Thoracic aorta (tissue), 2 donors: ENCODE measurements around the gene UFD1. TPM values are rescaled to one million over a fixed set of nuclear protein-coding genes. Genes with fewer than 3 reads are reported as not detected.

ENCODE experiments used
- ATAC-seq: fragments of 150-250 bp; one replicate; pipeline ENCODE4 v1.8.0; 2017; ENCODE audit warnings: low read depth; ENCODE audit not compliant: insufficient number of reproducible peaks, low FRiP score
- DNase-seq: peaks from one replicate; pipeline ENCODE4 v3.0.0-alpha.2; 2020; ENCODE audit warnings: low spot score
- H3K27ac ChIP-seq, 2 donors: fragments of 200-600 bp; sonication (generic); 1 replicate in 1 of 2; 2 replicates in 1 of 2; pipeline ENCODE4 v1.5.1; 2016; ENCODE audit warnings: mild to moderate bottlenecking in 2 of 2, moderate library complexity in 2 of 2
- H3K27me3 ChIP-seq: fragments of 200-600 bp; sonication (generic); replicated peaks from 2 replicates; pipeline ENCODE4 v1.6.0; 2016; ENCODE audit warnings: mild to moderate bottlenecking; ENCODE audit not compliant: insufficient read depth
- H3K36me3 ChIP-seq: fragments of 200-600 bp; sonication (generic); one replicate; pipeline ENCODE4 v1.5.1; 2016
- H3K4me1 ChIP-seq, 2 donors: fragments of 200-600 bp; sonication (generic); 1 replicate in 1 of 2; 2 replicates in 1 of 2; pipeline versions ENCODE4 v1.5.1 to v1.6.0; 2016; ENCODE audit warnings: low read depth in 2 of 2, mild to moderate bottlenecking in 1 of 2; ENCODE audit not compliant: control insufficient read depth in 1 of 2
- H3K4me3 ChIP-seq: fragments of 200-600 bp; sonication (generic); 2 replicates; pipeline ENCODE4 v1.5.1; 2016; ENCODE audit warnings: mild to moderate bottlenecking
- H3K9me3 ChIP-seq: fragments of 200-600 bp; sonication (generic); 2 replicates; pipeline ENCODE4 v1.5.1; 2016
- total RNA-seq, 2 donors: library from RNA; depleted of rRNA; stranded (reverse); fragments of >200 nt; gene quantifications; one replicate each; pipeline versions ENCODE4 v1.1.0 to v1.2.3, GENCODE V29; 2016
- TF ChIP-seq, protein P1 (sequence below): fragments of 200-600 bp; sonication (generic); IDR thresholded peaks from one replicate; pipeline ENCODE4 v1.5.1; 2019; ENCODE audit warnings: antibody characterized with exemption

UFD1 gene
- total RNA-seq, 2 donors from 2014 or later = 32.0 to 32.5 TPM

DNA sequence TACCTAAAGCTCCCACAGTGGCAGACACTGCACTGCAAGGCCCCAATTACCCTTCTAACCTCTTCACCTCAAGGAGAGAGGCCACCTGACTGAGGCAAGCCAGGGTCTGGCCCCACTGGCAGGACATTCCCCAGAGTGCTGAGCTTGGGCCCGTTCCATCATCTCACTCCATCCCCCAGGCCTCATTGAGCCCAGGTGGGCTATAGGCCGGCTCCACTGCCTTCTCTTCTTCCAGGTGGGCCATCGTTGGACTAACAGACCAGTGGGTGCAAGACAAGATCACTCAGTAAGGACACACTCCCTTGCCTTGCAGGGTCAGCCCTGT lies 19.8 kb upstream of the UFD1 start:
- no peak for DNase-seq
- no peaks in the 10 kb centered on the region for H3K27me3 ChIP-seq
- H3K4me3 ChIP-seq = no peak overlapping the region
- no peaks in the 10 kb centered on the region for H3K9me3 ChIP-seq
- TF ChIP-seq, protein P1, sequence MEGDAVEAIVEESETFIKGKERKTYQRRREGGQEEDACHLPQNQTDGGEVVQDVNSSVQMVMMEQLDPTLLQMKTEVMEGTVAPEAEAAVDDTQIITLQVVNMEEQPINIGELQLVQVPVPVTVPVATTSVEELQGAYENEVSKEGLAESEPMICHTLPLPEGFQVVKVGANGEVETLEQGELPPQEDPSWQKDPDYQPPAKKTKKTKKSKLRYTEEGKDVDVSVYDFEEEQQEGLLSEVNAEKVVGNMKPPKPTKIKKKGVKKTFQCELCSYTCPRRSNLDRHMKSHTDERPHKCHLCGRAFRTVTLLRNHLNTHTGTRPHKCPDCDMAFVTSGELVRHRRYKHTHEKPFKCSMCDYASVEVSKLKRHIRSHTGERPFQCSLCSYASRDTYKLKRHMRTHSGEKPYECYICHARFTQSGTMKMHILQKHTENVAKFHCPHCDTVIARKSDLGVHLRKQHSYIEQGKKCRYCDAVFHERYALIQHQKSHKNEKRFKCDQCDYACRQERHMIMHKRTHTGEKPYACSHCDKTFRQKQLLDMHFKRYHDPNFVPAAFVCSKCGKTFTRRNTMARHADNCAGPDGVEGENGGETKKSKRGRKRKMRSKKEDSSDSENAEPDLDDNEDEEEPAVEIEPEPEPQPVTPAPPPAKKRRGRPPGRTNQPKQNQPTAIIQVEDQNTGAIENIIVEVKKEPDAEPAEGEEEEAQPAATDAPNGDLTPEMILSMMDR = no peak
- no peaks in the 10 kb centered on the region for H3K4me1 ChIP-seq
- ATAC-seq = no peak
- H3K27ac ChIP-seq = no peak overlapping the region
- no peaks in the 10 kb centered on the region for H3K36me3 ChIP-seq

- Histone ChIP-seq H3K4me3 (no peak overlapping the region), H3K27ac (no peak overlapping the region), H3K27me3 (no peaks in the 10 kb centered on the region), H3K36me3 (no peaks in the 10 kb centered on the region), H3K9me3 (no peaks in the 10 kb centered on the region), H3K4me1 (no peaks in the 10 kb centered on the region)
- TF ChIP-seq, protein P1 = no peak
- DNase-seq (no peak), ATAC-seq (no peak)
Measured at GRCh38 chr22:19498154-19498865, 19.3 kb upstream of the UFD1 start.

GRCh38 chr22:19497245-19497644 lies 18.3 kb upstream of the UFD1 start:
- ATAC-seq = no peak

DNA sequence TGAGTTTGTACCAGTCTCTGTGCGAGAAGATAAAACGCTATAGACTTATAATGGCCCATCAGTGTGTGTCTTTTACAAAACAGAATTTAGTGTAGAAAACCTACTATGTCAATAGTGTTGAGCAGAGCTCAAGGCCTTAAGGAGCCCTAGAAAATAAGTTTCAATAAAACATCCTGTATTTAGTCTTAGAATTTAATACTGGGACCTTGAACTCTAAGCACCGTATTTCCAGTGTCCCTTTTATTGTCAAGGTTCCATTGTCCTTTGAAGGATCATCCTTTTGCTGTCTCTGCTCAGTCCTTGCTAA lies 17.3 kb upstream of the UFD1 start:
- ATAC-seq (no peak), DNase-seq (no peak)
- Histone ChIP-seq H3K36me3 (no peaks in the 10 kb centered on the region), H3K27ac (no peak overlapping the region), H3K9me3 (no peaks in the 10 kb centered on the region), H3K4me3 (no peak overlapping the region), H3K27me3 (no peaks in the 10 kb centered on the region), H3K4me1 (no peaks in the 10 kb centered on the region)
- TF ChIP-seq, protein P1 = no peak

More at GRCh38 chr22:19497245-19497644, 18.3 kb upstream of the UFD1 start:
- Histone ChIP-seq H3K4me1 (no peaks in the 10 kb centered on the region), H3K9me3 (no peaks in the 10 kb centered on the region), H3K27ac (no peak overlapping the region), H3K4me3 (no peak overlapping the region), H3K36me3 (no peaks in the 10 kb centered on the region), H3K27me3 (no peaks in the 10 kb centered on the region)
- TF ChIP-seq, protein P1 = no peak
- DNase-seq = no peak

DNA sequence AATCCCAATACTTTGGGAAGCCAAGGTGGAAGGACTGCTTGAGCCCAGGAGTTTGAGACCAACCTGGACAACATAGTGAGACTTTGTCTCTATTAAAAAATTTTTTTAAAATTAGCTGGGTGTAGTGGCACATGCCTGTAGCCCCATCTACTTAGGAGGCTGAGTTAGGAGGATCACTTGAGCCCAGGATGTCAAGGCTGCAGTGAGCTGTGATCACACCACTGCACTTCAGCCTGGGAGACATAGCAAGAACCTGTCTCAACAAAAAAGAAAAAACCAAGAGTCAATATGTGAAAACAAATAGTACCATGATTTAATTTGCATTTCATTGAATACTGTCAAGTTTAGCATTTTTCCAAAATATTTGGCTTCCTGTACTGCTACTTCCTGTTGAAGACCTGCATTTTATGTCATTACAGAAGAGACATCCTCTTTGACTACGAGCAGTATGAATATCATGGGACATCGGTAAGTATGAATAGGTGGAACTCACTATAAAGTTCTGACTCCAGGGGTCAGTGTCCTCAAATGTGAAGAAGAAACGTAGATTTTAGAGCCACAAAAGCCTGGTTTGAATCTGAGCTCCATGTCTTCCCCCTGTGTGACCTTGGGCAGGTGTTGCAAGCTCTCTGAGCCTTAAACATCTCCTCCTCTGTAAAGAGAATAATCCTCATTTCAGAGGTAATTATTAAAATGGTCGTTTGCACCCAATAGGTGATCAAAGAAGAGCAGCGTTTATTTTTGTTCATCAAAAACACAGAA lies 16.8 kb upstream of the UFD1 start:
- Histone ChIP-seq H3K27ac (no peak overlapping the region), H3K36me3 (no peaks in the 10 kb centered on the region), H3K27me3 (no peaks in the 10 kb centered on the region), H3K9me3 (no peaks in the 10 kb centered on the region), H3K4me1 (no peaks in the 10 kb centered on the region), H3K4me3 (no peak overlapping the region)
- DNase-seq = no peak
- ATAC-seq = no peak
- TF ChIP-seq, protein P1 = no peak
